ENCODE measurements around the gene TBL3.
A peak's percentile ranks its signal among the peaks of the same experiment; 100 is the strongest.

TBL3 gene

GRCh38 chr16:2015947-2016208 lies 44.0 kb downstream of the TBL3 start:
- no peak overlapping the region for H3K9ac ChIP-seq (ENCODE audit: low read length)
- H3K4me3 ChIP-seq (ENCODE audit: low read depth, low read length): no peak overlapping the region
- no peaks in the 10 kb centered on the region for H3K36me3 ChIP-seq (ENCODE audit: control insufficient read depth, insufficient read depth, low read length)
- H3K27ac ChIP-seq (ENCODE audit: low read depth, low read length): no peak overlapping the region
- H3K9me3 ChIP-seq (ENCODE audit: control insufficient read depth, insufficient read depth, low read depth, low read length): no peaks in the 10 kb centered on the region
- H3K27me3 ChIP-seq (ENCODE audit: control insufficient read depth, insufficient read depth, low read length): peaks cover 37% of the 10 kb centered on the region
- no peaks in the 10 kb centered on the region for H3K4me1 ChIP-seq (ENCODE audit: control insufficient read depth, insufficient read depth, low read length)

GRCh38 chr16:2016407-2016922 lies 44.6 kb downstream of the TBL3 start:
- H3K27me3 ChIP-seq (ENCODE audit: control insufficient read depth, insufficient read depth, low read length): peaks cover 42% of the 10 kb centered on the region
- no peak overlapping the region for H3K27ac ChIP-seq (ENCODE audit: low read depth, low read length)
- H3K9me3 ChIP-seq (ENCODE audit: control insufficient read depth, insufficient read depth, low read depth, low read length): no peaks in the 10 kb centered on the region
- no peak overlapping the region for H3K4me3 ChIP-seq (ENCODE audit: low read depth, low read length)
- no peak overlapping the region for H3K9ac ChIP-seq (ENCODE audit: low read length)
- H3K4me1 ChIP-seq (ENCODE audit: control insufficient read depth, insufficient read depth, low read length): no peaks in the 10 kb centered on the region
- H3K36me3 ChIP-seq (ENCODE audit: control insufficient read depth, insufficient read depth, low read length): no peaks in the 10 kb centered on the region

- Histone ChIP-seq H3K27me3 (ENCODE audit: control insufficient read depth, insufficient read depth, low read length) (peaks cover 53% of the 10 kb centered on the region), H3K4me1 (ENCODE audit: control insufficient read depth, insufficient read depth, low read length) (peaks cover 7% of the 10 kb centered on the region), H3K27ac (ENCODE audit: low read depth, low read length) (no peak within 1 kb of the TSS), H3K36me3 (ENCODE audit: control insufficient read depth, insufficient read depth, low read length) (no peaks in the 10 kb centered on the region), H3K9ac (ENCODE audit: low read length) (no peak within 1 kb of the TSS), H3K9me3 (ENCODE audit: control insufficient read depth, insufficient read depth, low read depth, low read length) (no peaks in the 10 kb centered on the region), H3K4me3 (ENCODE audit: low read depth, low read length) (peak within 1 kb of the TSS; percentile 57)
Observed at GRCh38 chr16:2019518-2019920, 47.7 kb downstream of the TBL3 start, which contains the start of gene NPW. NPW (plus strand) TSS chr16:2019785.

- no peak overlapping the region for H3K9ac ChIP-seq (ENCODE audit: low read length)
- H3K36me3 ChIP-seq (ENCODE audit: control insufficient read depth, insufficient read depth, low read length): no peaks in the 10 kb centered on the region
- H3K4me1 ChIP-seq (ENCODE audit: control insufficient read depth, insufficient read depth, low read length): peaks cover 7% of the 10 kb centered on the region
- H3K27me3 ChIP-seq (ENCODE audit: control insufficient read depth, insufficient read depth, low read length): peaks cover 53% of the 10 kb centered on the region
- H3K27ac ChIP-seq (ENCODE audit: low read depth, low read length): no peak overlapping the region
- peak overlapping the region; percentile 57 for H3K4me3 ChIP-seq (ENCODE audit: low read depth, low read length)
- H3K9me3 ChIP-seq (ENCODE audit: control insufficient read depth, insufficient read depth, low read depth, low read length): no peaks in the 10 kb centered on the region
Observed at GRCh38 chr16:2019921-2020831, 48.3 kb downstream of the TBL3 start.

- Histone ChIP-seq H3K9me3 (ENCODE audit: control insufficient read depth, insufficient read depth, low read depth, low read length) (no peaks in the 10 kb centered on the region), H3K4me3 (ENCODE audit: low read depth, low read length) (peak overlapping the region; percentile 64), H3K36me3 (ENCODE audit: control insufficient read depth, insufficient read depth, low read length) (no peaks in the 10 kb centered on the region), H3K27ac (ENCODE audit: low read depth, low read length) (no peak overlapping the region), H3K27me3 (ENCODE audit: control insufficient read depth, insufficient read depth, low read length) (peaks cover 62% of the 10 kb centered on the region), H3K4me1 (ENCODE audit: control insufficient read depth, insufficient read depth, low read length) (peaks cover 17% of the 10 kb centered on the region), H3K9ac (ENCODE audit: low read length) (peak overlapping the region; percentile 41)
Observed at GRCh38 chr16:2022723-2023091, 50.9 kb downstream of the TBL3 start.

GRCh38 chr16:2023092-2024031 lies 51.5 kb downstream of the TBL3 start:
- Histone ChIP-seq H3K9ac (ENCODE audit: low read length) (peak overlapping the region; percentile 41), H3K36me3 (ENCODE audit: control insufficient read depth, insufficient read depth, low read length) (no peaks in the 10 kb centered on the region), H3K4me1 (ENCODE audit: control insufficient read depth, insufficient read depth, low read length) (peaks cover 17% of the 10 kb centered on the region), H3K9me3 (ENCODE audit: control insufficient read depth, insufficient read depth, low read depth, low read length) (no peaks in the 10 kb centered on the region), H3K27ac (ENCODE audit: low read depth, low read length) (no peak overlapping the region), H3K4me3 (ENCODE audit: low read depth, low read length) (peak overlapping the region; percentile 64), H3K27me3 (ENCODE audit: control insufficient read depth, insufficient read depth, low read length) (peaks cover 64% of the 10 kb centered on the region)

GRCh38 chr16:2024032-2024420 lies 52.2 kb downstream of the TBL3 start:
- Histone ChIP-seq H3K9me3 (ENCODE audit: control insufficient read depth, insufficient read depth, low read depth, low read length) (no peaks in the 10 kb centered on the region), H3K9ac (ENCODE audit: low read length) (no peak overlapping the region), H3K36me3 (ENCODE audit: control insufficient read depth, insufficient read depth, low read length) (no peaks in the 10 kb centered on the region), H3K4me1 (ENCODE audit: control insufficient read depth, insufficient read depth, low read length) (peaks cover 17% of the 10 kb centered on the region), H3K4me3 (ENCODE audit: low read depth, low read length) (peak overlapping the region; percentile 64; the same call in 1 of the 2 replicates), H3K27me3 (ENCODE audit: control insufficient read depth, insufficient read depth, low read length) (peaks cover 59% of the 10 kb centered on the region), H3K27ac (ENCODE audit: low read depth, low read length) (no peak overlapping the region)

GRCh38 chr16:2025251-2025650 lies 53.4 kb downstream of the TBL3 start:
- H3K27me3 ChIP-seq (ENCODE audit: control insufficient read depth, insufficient read depth, low read length): peaks cover 47% of the 10 kb centered on the region
- peaks cover 17% of the 10 kb centered on the region for H3K4me1 ChIP-seq (ENCODE audit: control insufficient read depth, insufficient read depth, low read length)
- H3K9me3 ChIP-seq (ENCODE audit: control insufficient read depth, insufficient read depth, low read depth, low read length): no peaks in the 10 kb centered on the region
- H3K9ac ChIP-seq (ENCODE audit: low read length): no peak overlapping the region
- no peak overlapping the region for H3K4me3 ChIP-seq (ENCODE audit: low read depth, low read length)
- no peaks in the 10 kb centered on the region for H3K36me3 ChIP-seq (ENCODE audit: control insufficient read depth, insufficient read depth, low read length)
- H3K27ac ChIP-seq (ENCODE audit: low read depth, low read length): no peak overlapping the region

- H3K27me3 ChIP-seq (ENCODE audit: control insufficient read depth, insufficient read depth, low read length): peaks cover 40% of the 10 kb centered on the region
Observed at GRCh38 chr16:2025878-2026460, 54.1 kb downstream of the TBL3 start.

GRCh38 chr16:2026461-2027023 lies 54.7 kb downstream of the TBL3 start, which contains the start of gene NHERF2:
NHERF2 (plus strand) TSS chr16:2026902; CDS start chr16:2027006, 104 bp downstream.
- Histone ChIP-seq H3K9me3 (ENCODE audit: control insufficient read depth, insufficient read depth, low read depth, low read length) (no peaks in the 10 kb centered on the region), H3K4me3 (ENCODE audit: low read depth, low read length) (peak within 1 kb of the TSS; percentile 52), H3K27ac (ENCODE audit: low read depth, low read length) (no peak within 1 kb of the TSS), H3K27me3 (ENCODE audit: control insufficient read depth, insufficient read depth, low read length) (peaks cover 34% of the 10 kb centered on the region), H3K36me3 (ENCODE audit: control insufficient read depth, insufficient read depth, low read length) (no peaks in the 10 kb centered on the region), H3K4me1 (ENCODE audit: control insufficient read depth, insufficient read depth, low read length) (peaks cover 17% of the 10 kb centered on the region), H3K9ac (ENCODE audit: low read length) (peak within 1 kb of the TSS; percentile 45)

More at GRCh38 chr16:2025878-2026460, 54.1 kb downstream of the TBL3 start:
- H3K9me3 ChIP-seq (ENCODE audit: control insufficient read depth, insufficient read depth, low read depth, low read length): no peaks in the 10 kb centered on the region
- H3K4me3 ChIP-seq (ENCODE audit: low read depth, low read length): peak overlapping the region; percentile 52; the same call in 1 of the 2 replicates
- no peak overlapping the region for H3K27ac ChIP-seq (ENCODE audit: low read depth, low read length)
- peaks cover 17% of the 10 kb centered on the region for H3K4me1 ChIP-seq (ENCODE audit: control insufficient read depth, insufficient read depth, low read length)
- no peak overlapping the region for H3K9ac ChIP-seq (ENCODE audit: low read length)
- H3K36me3 ChIP-seq (ENCODE audit: control insufficient read depth, insufficient read depth, low read length): no peaks in the 10 kb centered on the region

Data from HUES6 (cell line).